ENCODE results near the gene PAPOLA. TPM values are rescaled to one million over a fixed set of nuclear protein-coding genes. Genes with fewer than 3 reads are reported as not detected.

PAPOLA gene
- total RNA-seq, result 100 to 1,000 TPM; 151 to 163 TPM

DNA sequence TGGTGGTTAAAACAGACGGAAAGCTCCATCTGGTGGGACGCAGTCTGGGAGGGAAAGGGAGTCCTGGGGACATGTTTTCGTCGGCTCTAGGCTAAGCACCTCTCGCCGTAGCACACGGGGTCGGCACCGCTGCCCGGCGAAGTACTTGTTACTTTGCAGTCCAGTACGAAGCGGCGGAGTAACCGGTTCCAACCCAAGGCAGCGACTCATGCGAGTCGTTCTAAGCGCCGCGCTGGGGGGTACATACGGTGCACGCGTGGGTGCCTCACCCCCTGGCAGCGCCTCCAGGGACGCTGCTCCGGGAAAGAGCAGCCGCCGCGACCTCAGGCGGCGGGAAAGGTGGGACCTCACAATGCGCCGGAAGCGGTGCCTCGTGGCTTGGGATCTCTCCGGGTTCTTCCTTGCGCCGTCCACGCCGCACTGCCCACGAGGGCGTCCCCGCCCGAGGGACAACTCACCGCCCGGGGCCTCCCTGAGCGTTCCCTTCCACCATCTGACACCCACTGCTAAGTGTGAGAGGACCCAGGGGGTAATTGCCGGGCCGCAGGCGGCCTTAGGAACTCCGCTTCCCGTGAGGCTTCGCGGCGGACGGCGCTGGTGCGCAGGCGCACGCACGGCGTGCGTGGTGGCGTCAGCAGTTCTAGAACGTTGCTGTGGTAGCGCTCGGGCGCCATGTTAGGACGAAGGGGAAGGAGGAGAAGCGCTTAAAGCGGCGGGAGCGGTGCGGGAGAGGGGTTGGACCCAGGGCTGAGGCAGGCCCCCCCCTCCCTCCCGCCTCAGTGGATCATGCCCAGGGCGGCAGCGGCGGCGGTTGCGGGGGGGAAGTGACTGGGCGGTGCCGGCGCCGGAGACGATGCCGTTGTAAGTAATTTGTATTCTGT is at the start of gene PAPOLA:
Gene PAPOLA (plus strand): TSS at position 643 of the 881 bp plus-strand sequence. CDS start 211 bp downstream, at position 854.

Other genes with a start within 250 kb of the PAPOLA start
- gene BDKRB1, start 246.2 kb upstream of the PAPOLA start, total RNA-seq, result not detected
- gene ATG2B, start 139.0 kb upstream of the PAPOLA start, total RNA-seq, result 10 to 100 TPM; 16.2 to 17.6 TPM
- gene GSKIP, start 138.9 kb upstream of the PAPOLA start, total RNA-seq, result 10 to 100 TPM; 23.3 to 25.1 TPM
- gene AK7, start 110.3 kb upstream of the PAPOLA start, total RNA-seq, result under 1 TPM; 0.33 to 0.48 TPM